Adrenal gland (tissue), 5 donors: ENCODE results near the gene MIEF1.

Experiments used
- CTCF ChIP-seq, 6 experiments: fragments of 450-650 bp in 4 of 6; fragments of 200-600 bp in 2 of 6; sonication (generic) in 1 of 6; IDR thresholded peaks; 1 replicate in 5 of 6; 2 replicates in 1 of 6; pipeline versions ENCODE4 v1.5.1 to v1.8.0; 2016 to 2021; ENCODE audit warnings: antibody characterized with exemption in 6 of 6, mild to moderate bottlenecking in 2 of 6, moderate library complexity in 1 of 6
- POLR2A ChIP-seq, 2 donors: fragments of 450-650 bp; IDR thresholded peaks; one replicate each; pipeline ENCODE4 v1.6.1; 2017; ENCODE audit warnings: antibody characterized with exemption in 2 of 2, mild to moderate bottlenecking in 2 of 2, moderate library complexity in 1 of 2
- donor health status: DM: no; HTN: no; CAD: no.

- no peak for TF ChIP-seq CTCF (IDR thresholded peaks at IDR 0.05)
- no peak for TF ChIP-seq POLR2A (IDR thresholded peaks at IDR 0.05)
Observed at GRCh38 chr22:39471381-39472141, 30.5 kb upstream of the MIEF1 start.
